Endothelial cell of umbilical vein (primary cell): ENCODE results near the gene PPM1N.

Experiments
- CTCF ChIP-seq, 2 donors: IDR thresholded peaks; 1 replicate in 1 of 2; 2 replicates in 1 of 2; pipeline ENCODE4 v1.5.1; 2011; ENCODE audit warnings: low read length in 2 of 2, mild to moderate bottlenecking in 2 of 2, moderate library complexity in 2 of 2, control low read depth in 1 of 2, inconsistent platforms in 1 of 2, low read depth in 1 of 2; ENCODE audit not compliant: insufficient read depth in 1 of 2; ENCODE audit errors: extremely low read depth in 1 of 2
- EZH2 ChIP-seq: IDR thresholded peaks from 2 replicates; pipeline ENCODE4 v1.6.1; 2012; ENCODE audit warnings: borderline replicate concordance, low read depth, mild to moderate bottlenecking, moderate library complexity, low read length, inconsistent platforms; ENCODE audit not compliant: severe bottlenecking
- JUN ChIP-seq: IDR thresholded peaks from 2 replicates; pipeline ENCODE4 v1.6.1; 2011; ENCODE audit warnings: borderline replicate concordance, low read depth; ENCODE audit not compliant: insufficient read length, insufficient read depth
- MAX ChIP-seq: IDR thresholded peaks from 2 replicates; pipeline ENCODE4 v1.6.1; 2011; ENCODE audit not compliant: insufficient read depth, insufficient read length
- POLR2AphosphoS5 ChIP-seq: IDR thresholded peaks from 2 replicates; pipeline ENCODE4 v1.6.1; 2012; ENCODE audit warnings: low read depth, mild to moderate bottlenecking, control low read depth, low read length, moderate library complexity; ENCODE audit not compliant: insufficient read depth

- TF ChIP-seq POLR2AphosphoS5 = no peak
- no peak for TF ChIP-seq CTCF (IDR thresholded peaks at IDR 0.05; ENCODE audit: extremely low read depth in 1 of 2, insufficient read depth in 1 of 2, low read depth in 1 of 2, low read length in 2 of 2)
- no peak for TF ChIP-seq EZH2
- TF ChIP-seq MAX = no peak
- TF ChIP-seq JUN = no peak
Observed at GRCh38 chr19:45483033-45483432, 15.2 kb upstream of the PPM1N start.
